Measurements from ENCODE around the gene BTBD19. TPM values are rescaled to one million over a fixed set of nuclear protein-coding genes. Genes with fewer than 3 reads are reported as not detected.
"Not testable (repeated sequence)": the region's sequence is repeated elsewhere in the genome, so short reads cannot be mapped to it uniquely, and the experiment has no call there.

Gene BTBD19
- total and polyA plus RNA-seq, 9 donors: 2.9 to 9.5 (median 8.0) TPM

- Histone ChIP-seq H3K27ac (ENCODE audit: low read length) (no peak overlapping the region), H3K9me3 (replicated peaks; ENCODE audit: control insufficient read depth, low read depth, low read length) (no peaks in the 10 kb centered on the region), H3K4me1 (ENCODE audit: control insufficient read depth, insufficient read depth, low read length) (peaks cover 31% of the 10 kb centered on the region), H3K36me3 (ENCODE audit: control insufficient read depth, insufficient read depth, low read length) (no peaks in the 10 kb centered on the region), H3K27me3 (ENCODE audit: control insufficient read depth, insufficient read depth, low read length) (no peaks in the 10 kb centered on the region), H3K4me3 (ENCODE audit: low read length) (no peak overlapping the region)
- WGBS (ENCODE audit: insufficient coverage): 97% methylated on average over 4 of the region's 10 CpGs
- DNase-seq: no peak
Observed at GRCh38 chr1:44787506-44787905, 20.8 kb upstream of the BTBD19 start.

- Histone ChIP-seq H3K27me3 (ENCODE audit: control insufficient read depth, insufficient read depth, low read length) (no peaks in the 10 kb centered on the region), H3K4me3 (ENCODE audit: low read length) (no peak within 1 kb of the TSS), H3K36me3 (ENCODE audit: control insufficient read depth, insufficient read depth, low read length) (no peaks in the 10 kb centered on the region), H3K27ac (ENCODE audit: low read length) (no peak within 1 kb of the TSS), H3K4me1 (ENCODE audit: control insufficient read depth, insufficient read depth, low read length) (peaks cover 31% of the 10 kb centered on the region), H3K9me3 (replicated peaks; ENCODE audit: control insufficient read depth, low read depth, low read length) (no peaks in the 10 kb centered on the region)
- 82% methylated on average over 7 of the region's 9 CpGs for WGBS (ENCODE audit: insufficient coverage)
- DNase-seq: no peak
Observed at GRCh38 chr1:44788120-44788860, 20.0 kb upstream of the BTBD19 start, which contains the start of gene BEST4. TSS of gene BEST4 (minus strand) at chr1:44788170. CDS start at chr1:44787705, 465 bp downstream.

DNA sequence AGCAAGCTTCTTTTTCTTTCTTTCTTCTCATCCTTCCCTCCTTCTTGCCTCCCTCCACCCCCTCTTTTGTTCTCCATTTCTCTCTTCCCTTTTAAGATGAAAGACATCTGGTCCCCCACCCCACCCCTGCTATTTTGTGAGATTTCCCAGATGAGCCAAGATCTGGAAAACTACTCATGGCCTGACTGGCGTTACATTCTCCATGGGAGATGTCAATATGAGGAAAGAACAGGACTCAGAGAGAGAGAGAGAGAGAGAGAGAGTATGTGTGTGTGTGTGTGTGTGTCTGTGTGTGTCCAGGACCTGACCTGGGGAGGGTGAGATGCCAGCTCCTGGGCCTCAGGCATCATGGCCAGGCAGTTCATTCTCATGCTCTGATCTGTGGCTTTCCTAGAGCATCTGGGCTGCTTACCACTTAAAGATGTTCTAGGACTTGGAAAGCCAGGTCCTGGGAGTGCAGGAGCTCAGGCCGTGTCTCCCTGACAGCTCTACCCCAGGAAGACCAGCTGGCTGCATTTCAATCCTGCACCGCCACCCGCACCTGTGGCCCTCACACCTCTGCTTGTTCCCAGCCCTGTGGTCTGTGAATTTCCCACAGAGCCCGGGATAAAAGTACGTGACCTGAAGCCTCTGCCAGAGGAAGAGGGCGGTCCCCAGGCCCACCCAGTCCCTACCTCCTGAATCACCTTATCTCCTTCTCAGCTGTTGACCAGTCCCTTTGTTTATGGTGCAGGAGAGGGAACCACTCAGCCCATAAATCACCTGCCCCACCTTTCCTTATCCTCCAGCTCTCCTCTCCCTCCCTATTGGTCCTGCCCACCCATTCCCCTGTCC lies 17.1 kb upstream of the BTBD19 start:
- no peak overlapping the region for H3K27ac ChIP-seq (ENCODE audit: low read length)
- H3K27me3 ChIP-seq (ENCODE audit: control insufficient read depth, insufficient read depth, low read length): no peaks in the 10 kb centered on the region
- peaks cover 6% of the 10 kb centered on the region for H3K4me1 ChIP-seq (ENCODE audit: control insufficient read depth, insufficient read depth, low read length)
- no peaks in the 10 kb centered on the region for H3K36me3 ChIP-seq (ENCODE audit: control insufficient read depth, insufficient read depth, low read length)
- no peak overlapping the region for H3K4me3 ChIP-seq (ENCODE audit: low read length)
- WGBS (ENCODE audit: insufficient coverage): 8% methylated on average over 3 of the region's 7 CpGs
- DNase-seq: peak; percentile 72
- no peaks in the 10 kb centered on the region for H3K9me3 ChIP-seq (replicated peaks; ENCODE audit: control insufficient read depth, low read depth, low read length)

GRCh38 chr1:44792736-44793502 lies 15.4 kb upstream of the BTBD19 start:
- Histone ChIP-seq H3K27ac (ENCODE audit: low read length) (no peak overlapping the region), H3K4me3 (ENCODE audit: low read length) (no peak overlapping the region), H3K36me3 (ENCODE audit: control insufficient read depth, insufficient read depth, low read length) (no peaks in the 10 kb centered on the region), H3K27me3 (ENCODE audit: control insufficient read depth, insufficient read depth, low read length) (no peaks in the 10 kb centered on the region), H3K4me1 (ENCODE audit: control insufficient read depth, insufficient read depth, low read length) (no peaks in the 10 kb centered on the region), H3K9me3 (replicated peaks; ENCODE audit: control insufficient read depth, low read depth, low read length) (no peaks in the 10 kb centered on the region)
- DNase-seq: no peak
- 93% methylated on average over 3 of the region's 9 CpGs for WGBS (ENCODE audit: insufficient coverage)

DNA sequence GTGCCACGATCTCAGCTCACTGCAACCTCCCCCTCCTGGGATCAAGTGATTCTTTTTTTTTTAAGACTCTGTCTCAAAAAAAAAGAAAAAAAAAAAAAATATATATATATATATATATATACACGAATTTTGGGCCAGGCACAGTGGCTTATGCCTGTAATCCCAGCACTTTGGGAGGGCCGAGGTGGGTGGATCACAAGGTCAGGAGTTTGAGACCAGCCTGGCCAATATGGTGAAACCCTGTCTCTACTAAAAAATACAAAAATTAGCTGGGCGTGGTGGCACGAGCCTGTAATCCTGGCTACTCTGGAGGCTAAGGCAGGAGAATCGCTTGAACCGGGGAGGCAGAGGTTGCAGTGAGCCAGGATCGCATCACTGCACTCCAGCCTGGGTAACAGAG lies 10.4 kb upstream of the BTBD19 start:
- not testable (repeated sequence) for DNase-seq; H3K27me3 ChIP-seq (ENCODE audit: control insufficient read depth, insufficient read depth, low read length); H3K9me3 ChIP-seq (replicated peaks; ENCODE audit: control insufficient read depth, low read depth, low read length); H3K27ac ChIP-seq (ENCODE audit: low read length); H3K36me3 ChIP-seq (ENCODE audit: control insufficient read depth, insufficient read depth, low read length); H3K4me3 ChIP-seq (ENCODE audit: low read length)
- peaks cover 30% of the 10 kb centered on the region for H3K4me1 ChIP-seq (ENCODE audit: control insufficient read depth, insufficient read depth, low read length)
- no CpG with 5 or more reads among the region's 8 CpGs for WGBS (ENCODE audit: insufficient coverage)

DNA sequence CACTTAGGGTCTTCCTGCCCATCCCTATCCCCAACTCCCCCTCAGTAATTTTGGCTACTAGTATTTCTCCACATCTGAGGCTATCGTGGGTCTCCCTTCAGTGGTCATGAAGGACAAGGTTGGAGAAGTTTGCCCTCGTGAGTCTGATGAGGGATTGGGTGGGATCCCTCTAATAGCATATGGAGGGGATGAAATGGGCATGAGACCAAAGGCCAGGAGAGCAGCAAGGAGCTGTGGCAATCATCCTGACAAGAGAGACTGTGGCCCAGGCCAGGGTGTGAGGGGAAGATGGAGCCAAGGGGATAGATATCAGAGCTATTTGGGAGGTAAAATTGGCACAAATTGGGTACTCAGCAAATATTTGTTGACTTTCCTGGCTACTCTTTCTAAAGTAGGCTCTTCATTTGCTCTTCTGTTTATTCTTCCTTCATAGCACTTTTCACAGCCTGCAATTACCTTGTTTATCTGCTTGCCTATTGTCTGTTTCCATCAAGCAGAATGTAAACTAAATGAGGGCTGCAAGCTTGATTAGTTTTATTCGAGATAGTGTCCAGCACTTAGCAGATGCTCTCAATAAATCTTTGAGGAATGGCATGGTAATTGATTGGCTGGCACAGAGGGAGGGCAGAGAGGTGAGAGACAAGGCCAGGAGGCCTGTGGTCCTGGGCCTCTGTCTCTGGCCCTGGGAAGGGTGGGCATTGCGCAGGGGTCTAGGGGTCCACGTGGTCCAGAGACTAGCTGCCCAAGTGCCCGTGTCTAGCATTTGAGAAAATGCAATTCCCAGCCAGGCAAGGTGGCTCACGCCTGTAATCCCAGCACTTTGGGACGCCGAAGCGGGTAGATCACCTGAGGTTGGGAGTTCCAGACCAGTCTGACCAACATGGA lies 9.6 kb upstream of the BTBD19 start:
- Histone ChIP-seq H3K27ac (ENCODE audit: low read length) (no peak overlapping the region), H3K9me3 (replicated peaks; ENCODE audit: control insufficient read depth, low read depth, low read length) (no peaks in the 10 kb centered on the region), H3K27me3 (ENCODE audit: control insufficient read depth, insufficient read depth, low read length) (no peaks in the 10 kb centered on the region), H3K4me1 (ENCODE audit: control insufficient read depth, insufficient read depth, low read length) (peaks cover 38% of the 10 kb centered on the region), H3K36me3 (ENCODE audit: control insufficient read depth, insufficient read depth, low read length) (peaks cover 16% of the 10 kb centered on the region), H3K4me3 (ENCODE audit: low read length) (no peak overlapping the region)
- DNase-seq: no peak
- WGBS (ENCODE audit: insufficient coverage): 86% methylated on average over 9 of the region's 10 CpGs

- Histone ChIP-seq H3K27ac (ENCODE audit: low read length) (peak within 1 kb of the TSS; percentile 100), H3K4me1 (ENCODE audit: control insufficient read depth, insufficient read depth, low read length) (peaks cover 46% of the 10 kb centered on the region), H3K4me3 (ENCODE audit: low read length) (peak within 1 kb of the TSS; percentile 94), H3K9me3 (replicated peaks; ENCODE audit: control insufficient read depth, low read depth, low read length) (no peaks in the 10 kb centered on the region), H3K36me3 (ENCODE audit: control insufficient read depth, insufficient read depth, low read length) (peaks cover 28% of the 10 kb centered on the region), H3K27me3 (ENCODE audit: control insufficient read depth, insufficient read depth, low read length) (no peaks in the 10 kb centered on the region)
- under 1% methylated on average over 78 of the region's 79 CpGs for WGBS (ENCODE audit: insufficient coverage)
- peak; percentile 99 for DNase-seq
Observed at GRCh38 chr1:44799770-44800584, 8.3 kb upstream of the BTBD19 start, which contains the start of gene PLK3. TSS of gene PLK3 (plus strand) at chr1:44800377. CDS start at chr1:44800464, 87 bp downstream.

- whole genome bisulfite sequencing (ENCODE audit: insufficient coverage): 41% methylated on average over 9 of the region's 13 CpGs
- H3K27ac ChIP-seq (ENCODE audit: low read length): peak overlapping the region; percentile 90
- H3K27me3 ChIP-seq (ENCODE audit: control insufficient read depth, insufficient read depth, low read length): no peaks in the 10 kb centered on the region
- peak overlapping the region; percentile 31 for H3K4me3 ChIP-seq (ENCODE audit: low read length)
- no peaks in the 10 kb centered on the region for H3K9me3 ChIP-seq (replicated peaks; ENCODE audit: control insufficient read depth, low read depth, low read length)
- peaks cover 42% of the 10 kb centered on the region for H3K36me3 ChIP-seq (ENCODE audit: control insufficient read depth, insufficient read depth, low read length)
- H3K4me1 ChIP-seq (ENCODE audit: control insufficient read depth, insufficient read depth, low read length): peaks cover 60% of the 10 kb centered on the region
- DNase-seq: no peak
Observed at GRCh38 chr1:44801491-44802305, 6.6 kb upstream of the BTBD19 start.
